H9 (cell line): ENCODE results near the gene UPB1. TPM values are rescaled to one million over a fixed set of nuclear protein-coding genes. Genes with fewer than 3 reads are reported as not detected.

Experiments used
- DNase-seq: peaks from one replicate; pipeline ENCODE4 v3.0.0-alpha.2; 2017
- H2AFZ ChIP-seq: one replicate; pipeline ENCODE4 v1.6.1; 2013; ENCODE audit warnings: mild to moderate bottlenecking, low read length, control low read depth, moderate library complexity
- H2AK5ac ChIP-seq: 2 replicates; pipeline ENCODE4 v1.6.1; 2013; ENCODE audit warnings: low read length, control low read depth, mixed read lengths; ENCODE audit not compliant: insufficient read length
- H2BK120ac ChIP-seq: one replicate; pipeline ENCODE4 v1.6.1; 2013; ENCODE audit warnings: low read depth, mild to moderate bottlenecking, low read length, control low read depth, inconsistent platforms; ENCODE audit not compliant: poor library complexity, severe bottlenecking
- H2BK12ac ChIP-seq: 2 replicates; pipeline ENCODE4 v1.6.1; 2013; ENCODE audit warnings: low read length, control low read depth, mixed read lengths, low read depth; ENCODE audit not compliant: insufficient read length
- H2BK15ac ChIP-seq: 2 replicates; pipeline ENCODE4 v1.6.1; 2013; ENCODE audit warnings: low read depth, low read length, control low read depth
- H2BK20ac ChIP-seq: one replicate; pipeline ENCODE4 v1.6.1; 2013; ENCODE audit warnings: low read depth, mild to moderate bottlenecking, low read length, control low read depth, inconsistent platforms; ENCODE audit not compliant: poor library complexity, severe bottlenecking
- H2BK5ac ChIP-seq: 2 replicates; pipeline ENCODE4 v1.6.1; 2013; ENCODE audit warnings: low read length, control low read depth, mixed read lengths; ENCODE audit not compliant: insufficient read length
- H3K14ac ChIP-seq: 2 replicates; pipeline ENCODE4 v1.6.1; 2013; ENCODE audit warnings: low read length, control low read depth; ENCODE audit not compliant: insufficient read depth
- H3K18ac ChIP-seq: 2 replicates; pipeline ENCODE4 v1.6.1; 2013; ENCODE audit warnings: low read depth, mild to moderate bottlenecking, mixed read lengths, low read length, control low read depth; ENCODE audit not compliant: insufficient read length
- H3K23ac ChIP-seq: 2 replicates; pipeline ENCODE4 v1.6.1; 2013; ENCODE audit warnings: low read length, control low read depth, mixed read lengths, low read depth; ENCODE audit not compliant: insufficient read length
- H3K23me2 ChIP-seq: 2 replicates; pipeline ENCODE4 v1.6.1; 2013; ENCODE audit warnings: low read depth, mild to moderate bottlenecking, mixed read lengths, low read length, control low read depth; ENCODE audit not compliant: insufficient read length, poor library complexity, severe bottlenecking
- H3K27ac ChIP-seq: 2 replicates; pipeline ENCODE4 v1.5.1; 2013; ENCODE audit warnings: low read length, control low read depth, mixed read lengths, low read depth; ENCODE audit not compliant: insufficient read length
- H3K27me3 ChIP-seq: 2 replicates; pipeline ENCODE4 v1.6.1; 2013; ENCODE audit warnings: low read length, control low read depth, inconsistent platforms; ENCODE audit not compliant: insufficient read depth
- H3K4ac ChIP-seq: 2 replicates; pipeline ENCODE4 v1.6.1; 2013; ENCODE audit warnings: low read depth, mild to moderate bottlenecking, control low read depth, inconsistent platforms, low read length, moderate library complexity
- H3K4me1 ChIP-seq: 2 replicates; pipeline ENCODE4 v1.6.1; 2013; ENCODE audit warnings: low read length, control low read depth, inconsistent platforms; ENCODE audit not compliant: insufficient read depth
- H3K4me2 ChIP-seq: 2 replicates; pipeline ENCODE4 v1.6.1; 2013; ENCODE audit warnings: low read length, control low read depth, mixed read lengths; ENCODE audit not compliant: insufficient read length, insufficient read depth
- H3K56ac ChIP-seq: 2 replicates; pipeline ENCODE4 v1.6.1; 2013; ENCODE audit warnings: low read depth, mild to moderate bottlenecking, mixed read lengths, low read length, control low read depth; ENCODE audit not compliant: insufficient read length
- H3K79me1 ChIP-seq: 2 replicates; pipeline ENCODE4 v1.6.1; 2013; ENCODE audit warnings: low read depth, mild to moderate bottlenecking, moderate library complexity, low read length, control low read depth, inconsistent platforms; ENCODE audit not compliant: insufficient read depth, poor library complexity, severe bottlenecking
- H3K79me2 ChIP-seq: 2 replicates; pipeline ENCODE4 v1.6.1; 2013; ENCODE audit warnings: low read length, control low read depth, inconsistent platforms; ENCODE audit not compliant: insufficient read depth
- H3K9ac ChIP-seq: 2 replicates; pipeline ENCODE4 v1.6.1; 2013; ENCODE audit warnings: low read length, control low read depth, mixed read lengths; ENCODE audit not compliant: insufficient read length; ENCODE audit errors: extremely low read depth
- H3K9me3 ChIP-seq: one replicate; pipeline ENCODE4 v1.6.1; 2013; ENCODE audit warnings: low read depth, low read length, inconsistent platforms; ENCODE audit not compliant: control insufficient read depth
- H3T11ph ChIP-seq: one replicate; pipeline ENCODE4 v1.6.1; 2013; ENCODE audit warnings: mild to moderate bottlenecking, low read length, control low read depth, inconsistent platforms
- H4K20me1 ChIP-seq: one replicate; pipeline ENCODE4 v1.6.1; 2013; ENCODE audit not compliant: control insufficient read depth, insufficient read length, insufficient read depth
- H4K5ac ChIP-seq: 2 replicates; pipeline ENCODE4 v1.6.1; 2013; ENCODE audit warnings: low read depth, mild to moderate bottlenecking, mixed read lengths, low read length, control low read depth; ENCODE audit not compliant: insufficient read length
- H4K8ac ChIP-seq: replicated peaks from 2 replicates; pipeline ENCODE4 v1.6.1; 2013; ENCODE audit warnings: low read length, control low read depth, mixed read lengths, low read depth; ENCODE audit not compliant: insufficient read length
- H4K91ac ChIP-seq: 2 replicates; pipeline ENCODE4 v1.6.1; 2013; ENCODE audit warnings: low read depth, mild to moderate bottlenecking, moderate library complexity, mixed read lengths, low read length, control low read depth; ENCODE audit not compliant: insufficient read length
- H3K27ac Mint-ChIP-seq, 3 experiments: 2 replicates in 2 of 3; 3 replicates in 1 of 3; pipeline ENCODE4 v1.8.0; 2020 to 2021; ENCODE audit warnings: mixed read lengths in 3 of 3, mild to moderate bottlenecking in 1 of 3, moderate library complexity in 1 of 3
- H3K27me3 Mint-ChIP-seq: 2 replicates; pipeline ENCODE4 v1.8.0; 2021; ENCODE audit warnings: low read depth, mild to moderate bottlenecking, moderate library complexity, mixed read lengths
- H3K36me3 Mint-ChIP-seq, 3 experiments: 2 replicates in 2 of 3; 3 replicates in 1 of 3; pipeline ENCODE4 v1.8.0; 2020 to 2021; ENCODE audit warnings: low read depth in 3 of 3, mixed read lengths in 3 of 3; ENCODE audit not compliant: insufficient read depth in 1 of 3
- H3K4me1 Mint-ChIP-seq, 2 experiments: 2 replicates each; pipeline ENCODE4 v1.8.0; 2020; ENCODE audit warnings: mixed read lengths in 2 of 2
- H3K4me3 Mint-ChIP-seq, 2 experiments: 2 replicates in 1 of 2; 3 replicates in 1 of 2; pipeline ENCODE4 v1.8.0; 2020 to 2021; ENCODE audit warnings: mild to moderate bottlenecking in 2 of 2, mixed read lengths in 2 of 2, moderate library complexity in 1 of 2
- H3K9me3 Mint-ChIP-seq, 2 experiments: 2 replicates in 1 of 2; 3 replicates in 1 of 2; pipeline ENCODE4 v1.8.0; 2020; ENCODE audit warnings: mild to moderate bottlenecking in 2 of 2, mixed read lengths in 2 of 2, moderate library complexity in 1 of 2
- CTCF ChIP-seq: fragments of 200-600 bp; sonication (generic); conservative IDR thresholded peaks from 3 replicates; pipeline ENCODE4 v1.8.0; 2021; ENCODE audit warnings: antibody characterized with exemption, mild to moderate bottlenecking
- WGBS: extraction: QIAGEN DNeasy Blood & Tissue Kit; methylation state at CpG from one replicate; pipeline ENCODE4 v1.1.7; 2013; ENCODE audit warnings: missing lambda C conversion rate, low lambda C conversion rate, mixed read lengths; ENCODE audit not compliant: insufficient read length; ENCODE audit errors: extremely low coverage; 5-methylcytosine and 5-hydroxymethylcytosine counted together
- total RNA-seq: library from RNA; stranded (reverse); gene quantifications from 2 replicates; pipeline ENCODE4 v1.2.1, GENCODE V29; 2021

Gene UPB1
- total RNA-seq, 1 experiment from 2014 or later: not detected

DNA sequence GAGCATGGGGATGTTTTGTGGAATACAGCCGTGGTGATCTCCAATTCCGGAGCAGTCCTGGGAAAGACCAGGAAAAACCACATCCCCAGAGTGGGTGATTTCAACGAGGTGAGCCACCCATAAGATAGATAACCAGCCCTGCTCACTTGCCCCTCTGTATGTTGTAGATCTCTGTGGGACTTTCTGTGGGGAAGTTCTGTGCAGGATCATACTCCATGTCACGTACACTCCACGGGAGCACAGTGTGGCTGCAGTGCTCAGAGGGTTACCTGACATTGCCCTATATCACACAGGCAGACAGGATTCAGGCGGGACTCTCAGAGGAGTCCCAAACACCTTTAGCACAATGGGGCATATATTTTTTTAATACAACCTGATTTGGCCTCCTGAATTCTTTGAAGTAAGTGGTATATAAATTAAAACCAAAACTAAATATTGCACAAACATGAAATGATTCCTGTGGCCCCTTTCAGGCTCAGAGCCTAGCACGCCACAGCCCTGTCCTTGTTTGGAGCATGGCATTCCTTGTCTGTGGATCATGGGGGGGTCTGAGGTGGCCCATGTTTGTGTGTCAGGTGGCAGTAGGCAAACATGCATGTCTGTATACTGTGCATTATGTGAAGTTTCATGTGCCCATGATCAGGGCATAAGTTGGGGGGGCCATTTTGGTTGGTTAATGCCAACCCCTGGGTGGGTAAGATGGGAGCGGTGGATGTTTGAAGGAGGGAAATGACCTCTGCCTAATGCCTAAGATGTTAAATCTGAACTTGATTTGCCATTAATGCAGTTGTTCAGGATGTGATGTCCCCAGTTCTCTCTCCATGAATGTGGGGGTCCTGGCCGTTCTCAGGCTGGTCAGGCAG, 18.5 kb downstream of the UPB1 start:
- Histone ChIP-seq H2BK5ac (no peak overlapping the region), H4K20me1 (no peaks in the 10 kb centered on the region), H3K9ac (no peak overlapping the region), H3K9me3 (no peaks in the 10 kb centered on the region), H4K8ac (no peak overlapping the region), H2AFZ (no peak overlapping the region), H3K56ac (no peak overlapping the region), H3K23me2 (no peaks in the 10 kb centered on the region), H4K91ac (no peak overlapping the region), H3K18ac (no peak overlapping the region), H3K79me2 (no peaks in the 10 kb centered on the region), H2BK15ac (no peak overlapping the region), H3K79me1 (no peaks in the 10 kb centered on the region), H3T11ph (no peak overlapping the region), H2AK5ac (no peak overlapping the region), H3K23ac (no peak overlapping the region), H3K4me1 (no peaks in the 10 kb centered on the region; the same call in 1 of the 2 replicates), H3K27me3 (no peaks in the 10 kb centered on the region), H3K27ac (no peak overlapping the region), H2BK20ac (no peak overlapping the region), H3K14ac (no peak overlapping the region), H2BK120ac (no peak overlapping the region), H4K5ac (no peak overlapping the region), H3K4ac (no peak overlapping the region), H2BK12ac (no peak overlapping the region), H3K4me2 (no peak overlapping the region)
- Mint-ChIP-seq H3K36me3 (no peaks in the 10 kb centered on the region; a peak in 1 of 7 replicates), H3K4me1 (peaks cover 23 to 24% of the 10 kb centered on the region in 2 experiments), H3K4me3 (no peak overlapping the region), H3K27me3 (peaks cover 2% of the 10 kb centered on the region), H3K27ac (no peak overlapping the region), H3K9me3 (no peaks in the 10 kb centered on the region)
- no peak for DNase-seq
- no CpG with 5 or more reads among the region's 9 CpGs for WGBS
- TF ChIP-seq CTCF: no peak
